GM23338 (cell line): ENCODE measurements around the gene GRK3. TPM values are rescaled to one million over a fixed set of nuclear protein-coding genes. Genes with fewer than 3 reads are reported as not detected.

Experiments used
- ATAC-seq: fragments of 200-7000 bp; cut with Tn5 transposase; 3 replicates; pipeline ENCODE4 v1.9.1; 2020
- DNase-seq: peaks from one replicate; pipeline ENCODE4 v3.0.0-alpha.2; 2015; ENCODE audit warnings: low spot score
- H2AFZ ChIP-seq: fragments of 200-600 bp; sonication (generic); 2 replicates; pipeline ENCODE4 v1.8.0; 2016; ENCODE audit warnings: antibody characterized with exemption, mild to moderate bottlenecking, moderate library complexity
- H3F3A ChIP-seq: fragments of 200-600 bp; sonication (generic); replicated peaks from 2 replicates; pipeline ENCODE4 v1.8.0; 2017; ENCODE audit warnings: antibody characterized with exemption, mixed run types, low read depth
- H3K27ac ChIP-seq: fragments of 200-600 bp; sonication (generic); 2 replicates; pipeline ENCODE4 v1.6.1; 2016; ENCODE audit warnings: low read depth
- H3K27me3 ChIP-seq: fragments of 200-600 bp; sonication (generic); 2 replicates; pipeline ENCODE4 v1.8.0; 2016; ENCODE audit warnings: mild to moderate bottlenecking, mixed run types, moderate library complexity; ENCODE audit not compliant: insufficient read depth
- H3K36me3 ChIP-seq: fragments of 200-600 bp; sonication (generic); 2 replicates; pipeline ENCODE4 v1.8.0; 2016; ENCODE audit warnings: mild to moderate bottlenecking; ENCODE audit not compliant: insufficient read depth
- H3K4me1 ChIP-seq: fragments of 200-600 bp; sonication (generic); 2 replicates; pipeline ENCODE4 v1.8.0; 2016; ENCODE audit warnings: mild to moderate bottlenecking, moderate library complexity; ENCODE audit not compliant: insufficient read depth
- H3K4me2 ChIP-seq: fragments of 200-600 bp; sonication (generic); 2 replicates; pipeline ENCODE4 v1.7.1; 2017; ENCODE audit warnings: mixed run types
- H3K4me3 ChIP-seq: fragments of 200-600 bp; sonication (generic); 2 replicates; pipeline ENCODE4 v1.6.1; 2016; ENCODE audit warnings: mixed run types
- H3K79me2 ChIP-seq: fragments of 200-600 bp; sonication (generic); replicated peaks from 2 replicates; pipeline ENCODE4 v1.8.0; 2017; ENCODE audit warnings: mild to moderate bottlenecking; ENCODE audit not compliant: insufficient read depth
- H3K9me2 ChIP-seq: fragments of 200-600 bp; sonication (generic); 2 replicates; pipeline ENCODE4 v1.8.0; 2017; ENCODE audit not compliant: insufficient read depth
- H4K20me1 ChIP-seq: fragments of 200-600 bp; sonication (generic); replicated peaks from 2 replicates; pipeline ENCODE4 v1.8.0; 2017; ENCODE audit warnings: mild to moderate bottlenecking; ENCODE audit not compliant: insufficient read depth
- H3K27ac Mint-ChIP-seq: 2 replicates; pipeline ENCODE4 v1.8.0; 2020; ENCODE audit warnings: inconsistent platforms, mild to moderate bottlenecking, moderate library complexity, mixed read lengths
- H3K27me3 Mint-ChIP-seq: 3 replicates; pipeline ENCODE4 v1.8.0; 2022; ENCODE audit warnings: low read depth, mild to moderate bottlenecking, moderate library complexity, mixed read lengths, inconsistent platforms; ENCODE audit not compliant: insufficient read depth, poor library complexity
- H3K36me3 Mint-ChIP-seq: 3 replicates; pipeline ENCODE4 v1.8.0; 2021; ENCODE audit warnings: low read depth, mild to moderate bottlenecking, inconsistent platforms, moderate library complexity, mixed read lengths
- H3K4me1 Mint-ChIP-seq: 3 replicates; pipeline ENCODE4 v1.8.0; 2020; ENCODE audit warnings: mild to moderate bottlenecking, inconsistent platforms, mixed read lengths
- H3K4me3 Mint-ChIP-seq: 3 replicates; pipeline ENCODE4 v1.8.0; 2021; ENCODE audit warnings: moderate library complexity, mild to moderate bottlenecking, inconsistent platforms, mixed read lengths
- H3K9me3 Mint-ChIP-seq: 3 replicates; pipeline ENCODE4 v1.8.0; 2020; ENCODE audit warnings: moderate library complexity, mild to moderate bottlenecking, inconsistent platforms, mixed read lengths
- CREB1 ChIP-seq: fragments of 250-450 bp; sonication (Bioruptor Pico); IDR thresholded peaks from 2 replicates; pipeline ENCODE4 v1.5.0; 2020; ENCODE audit warnings: low read depth, mild to moderate bottlenecking, moderate library complexity
- EZH2 ChIP-seq: fragments of 200-600 bp; sonication (generic); IDR thresholded peaks from one replicate; pipeline ENCODE4 v1.8.0; 2017; ENCODE audit warnings: antibody characterized with exemption, mild to moderate bottlenecking, low read depth; ENCODE audit not compliant: unreplicated experiment
- JUNB ChIP-seq: IDR thresholded peaks from one replicate; pipeline ENCODE4 v1.6.1; 2016; ENCODE audit warnings: antibody characterized with exemption; ENCODE audit not compliant: unreplicated experiment
- NANOG ChIP-seq: IDR thresholded peaks from 2 replicates; pipeline ENCODE4 v1.6.1; 2016; ENCODE audit warnings: antibody characterized with exemption, borderline replicate concordance
- STAT1 ChIP-seq: IDR thresholded peaks from one replicate; pipeline ENCODE4 v1.6.1; 2016; ENCODE audit warnings: antibody characterized with exemption; ENCODE audit not compliant: unreplicated experiment
- ZNF331 ChIP-seq: fragments of 250-450 bp; sonication (Bioruptor Pico); IDR thresholded peaks from 2 replicates; pipeline ENCODE4 v1.5.0; 2020; ENCODE audit warnings: low read depth, mild to moderate bottlenecking, moderate library complexity
- polyA plus RNA-seq: library from polyadenylated mRNA; unstranded; fragments of >200 nt; fragmentation: Nextera tagmentation; extraction: Ambion mirVana; gene quantifications from 2 replicates; pipeline ENCODE4 v1.2.1, GENCODE V29; 2016
- total RNA-seq: library from RNA; depleted of rRNA; stranded (reverse); fragments of >200 nt; shearing (Covaris generic); gene quantifications from 2 replicates; pipeline ENCODE4 v1.2.3, GENCODE V29; 2014
- TF ChIP-seq, protein P1 (sequence below), 2 experiments: fragments of 200-600 bp in 1 of 2; sonication (generic) in 1 of 2; conservative IDR thresholded peaks; 2 replicates each; pipeline versions ENCODE4 v1.5.1 to v1.6.1; 2016 to 2017; ENCODE audit warnings: antibody characterized with exemption in 2 of 2, low read depth in 2 of 2, mild to moderate bottlenecking in 2 of 2, moderate library complexity in 1 of 2
- TF ChIP-seq, protein P2 (sequence below): IDR thresholded peaks from one replicate; pipeline ENCODE4 v1.6.1; 2018; ENCODE audit warnings: antibody characterized with exemption; ENCODE audit not compliant: unreplicated experiment
- TF ChIP-seq, protein P3 (sequence below): IDR thresholded peaks from 2 replicates; pipeline ENCODE4 v1.6.1; 2016; ENCODE audit warnings: antibody characterized with exemption
- TF ChIP-seq, protein P4 (sequence below): fragments of 250-450 bp; sonication (Bioruptor Pico); IDR thresholded peaks from 2 replicates; pipeline ENCODE4 v1.5.0; 2020; ENCODE audit warnings: mild to moderate bottlenecking, moderate library complexity

Gene GRK3
- total and polyA plus RNA-seq, 2 experiments from 2014 or later = 6.0 to 25.3 TPM

DNA sequence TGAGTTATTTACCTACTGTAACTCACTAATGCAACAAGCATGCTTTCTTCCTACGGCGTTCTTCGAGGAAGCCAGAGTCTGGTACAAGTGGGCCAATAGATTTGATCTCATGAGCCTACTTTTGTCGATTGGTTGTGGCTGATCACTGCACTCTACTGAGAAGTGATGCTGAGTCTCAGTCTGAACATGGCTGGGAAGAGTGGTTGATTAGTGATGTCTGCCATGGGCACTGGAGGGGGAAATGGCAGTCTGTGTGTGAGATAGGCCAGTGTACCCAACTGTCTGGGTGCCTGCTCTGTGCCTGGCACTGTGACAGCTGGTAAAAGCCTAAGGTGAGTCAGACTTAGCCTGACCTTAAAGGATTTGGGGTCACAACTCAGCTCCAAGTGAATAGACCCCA lies 205.9 kb downstream of the GRK3 start (continued):
- TF ChIP-seq, protein P1, sequence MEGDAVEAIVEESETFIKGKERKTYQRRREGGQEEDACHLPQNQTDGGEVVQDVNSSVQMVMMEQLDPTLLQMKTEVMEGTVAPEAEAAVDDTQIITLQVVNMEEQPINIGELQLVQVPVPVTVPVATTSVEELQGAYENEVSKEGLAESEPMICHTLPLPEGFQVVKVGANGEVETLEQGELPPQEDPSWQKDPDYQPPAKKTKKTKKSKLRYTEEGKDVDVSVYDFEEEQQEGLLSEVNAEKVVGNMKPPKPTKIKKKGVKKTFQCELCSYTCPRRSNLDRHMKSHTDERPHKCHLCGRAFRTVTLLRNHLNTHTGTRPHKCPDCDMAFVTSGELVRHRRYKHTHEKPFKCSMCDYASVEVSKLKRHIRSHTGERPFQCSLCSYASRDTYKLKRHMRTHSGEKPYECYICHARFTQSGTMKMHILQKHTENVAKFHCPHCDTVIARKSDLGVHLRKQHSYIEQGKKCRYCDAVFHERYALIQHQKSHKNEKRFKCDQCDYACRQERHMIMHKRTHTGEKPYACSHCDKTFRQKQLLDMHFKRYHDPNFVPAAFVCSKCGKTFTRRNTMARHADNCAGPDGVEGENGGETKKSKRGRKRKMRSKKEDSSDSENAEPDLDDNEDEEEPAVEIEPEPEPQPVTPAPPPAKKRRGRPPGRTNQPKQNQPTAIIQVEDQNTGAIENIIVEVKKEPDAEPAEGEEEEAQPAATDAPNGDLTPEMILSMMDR (conservative IDR thresholded peaks at IDR 0.05; ENCODE audit: low read depth in 2 of 2) = no peak
- TF ChIP-seq EZH2 = no peak
- no peak for TF ChIP-seq JUNB

DNA sequence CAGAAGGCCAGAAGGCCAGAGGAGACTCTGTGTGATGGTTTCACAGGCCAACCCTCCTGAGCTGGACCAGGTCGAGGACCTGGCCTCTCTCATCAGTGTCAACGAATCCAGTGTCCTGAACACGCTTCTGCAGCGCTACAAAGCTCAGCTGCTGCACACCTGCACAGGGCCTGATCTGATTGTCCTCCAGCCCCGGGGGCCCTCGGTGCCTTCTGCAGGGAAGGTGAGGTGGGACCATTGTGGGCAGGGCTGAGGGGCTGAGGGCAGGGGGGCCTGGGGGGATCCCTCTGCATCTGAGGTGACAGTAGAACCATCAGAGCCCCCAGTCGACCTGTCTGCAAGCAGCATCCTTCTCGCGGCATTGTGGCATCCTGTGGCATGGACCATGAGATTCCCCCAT lies 207.8 kb downstream of the GRK3 start:
- H3K36me3 ChIP-seq = no peaks in the 10 kb centered on the region
- no peak overlapping the region for H3K4me3 Mint-ChIP-seq
- peaks cover 12% of the 10 kb centered on the region for H3K27me3 Mint-ChIP-seq
- H3K9me3 Mint-ChIP-seq = no peaks in the 10 kb centered on the region
- no peaks in the 10 kb centered on the region for H3K79me2 ChIP-seq
- no peak for DNase-seq
- H3K9me2 ChIP-seq = 0 out of 2 replicates have a peak, but pooled peaks cover 3% of the 10 kb centered on the region
- H3K4me1 ChIP-seq = no peaks in the 10 kb centered on the region
- no peaks in the 10 kb centered on the region for H4K20me1 ChIP-seq
- no peaks in the 10 kb centered on the region for H3K36me3 Mint-ChIP-seq
- H3K27ac Mint-ChIP-seq = no peak overlapping the region
- peaks cover 5% of the 10 kb centered on the region; the same call in 2 of the 3 replicates for H3K4me1 Mint-ChIP-seq
- no peak overlapping the region for H3K4me2 ChIP-seq
- no peaks in the 10 kb centered on the region for H3F3A ChIP-seq
- H2AFZ ChIP-seq = no peak overlapping the region
- ATAC-seq = no peak
- H3K4me3 ChIP-seq = no peak overlapping the region
- TF ChIP-seq, protein P2, sequence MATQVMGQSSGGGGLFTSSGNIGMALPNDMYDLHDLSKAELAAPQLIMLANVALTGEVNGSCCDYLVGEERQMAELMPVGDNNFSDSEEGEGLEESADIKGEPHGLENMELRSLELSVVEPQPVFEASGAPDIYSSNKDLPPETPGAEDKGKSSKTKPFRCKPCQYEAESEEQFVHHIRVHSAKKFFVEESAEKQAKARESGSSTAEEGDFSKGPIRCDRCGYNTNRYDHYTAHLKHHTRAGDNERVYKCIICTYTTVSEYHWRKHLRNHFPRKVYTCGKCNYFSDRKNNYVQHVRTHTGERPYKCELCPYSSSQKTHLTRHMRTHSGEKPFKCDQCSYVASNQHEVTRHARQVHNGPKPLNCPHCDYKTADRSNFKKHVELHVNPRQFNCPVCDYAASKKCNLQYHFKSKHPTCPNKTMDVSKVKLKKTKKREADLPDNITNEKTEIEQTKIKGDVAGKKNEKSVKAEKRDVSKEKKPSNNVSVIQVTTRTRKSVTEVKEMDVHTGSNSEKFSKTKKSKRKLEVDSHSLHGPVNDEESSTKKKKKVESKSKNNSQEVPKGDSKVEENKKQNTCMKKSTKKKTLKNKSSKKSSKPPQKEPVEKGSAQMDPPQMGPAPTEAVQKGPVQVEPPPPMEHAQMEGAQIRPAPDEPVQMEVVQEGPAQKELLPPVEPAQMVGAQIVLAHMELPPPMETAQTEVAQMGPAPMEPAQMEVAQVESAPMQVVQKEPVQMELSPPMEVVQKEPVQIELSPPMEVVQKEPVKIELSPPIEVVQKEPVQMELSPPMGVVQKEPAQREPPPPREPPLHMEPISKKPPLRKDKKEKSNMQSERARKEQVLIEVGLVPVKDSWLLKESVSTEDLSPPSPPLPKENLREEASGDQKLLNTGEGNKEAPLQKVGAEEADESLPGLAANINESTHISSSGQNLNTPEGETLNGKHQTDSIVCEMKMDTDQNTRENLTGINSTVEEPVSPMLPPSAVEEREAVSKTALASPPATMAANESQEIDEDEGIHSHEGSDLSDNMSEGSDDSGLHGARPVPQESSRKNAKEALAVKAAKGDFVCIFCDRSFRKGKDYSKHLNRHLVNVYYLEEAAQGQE = no peak
- TF ChIP-seq STAT1 (no peak), EZH2 (no peak), CREB1 (CRISPR knock-in tag) (no peak), JUNB (no peak), ZNF331 (CRISPR knock-in tag) (no peak), NANOG (no peak)
- TF ChIP-seq, protein P3, sequence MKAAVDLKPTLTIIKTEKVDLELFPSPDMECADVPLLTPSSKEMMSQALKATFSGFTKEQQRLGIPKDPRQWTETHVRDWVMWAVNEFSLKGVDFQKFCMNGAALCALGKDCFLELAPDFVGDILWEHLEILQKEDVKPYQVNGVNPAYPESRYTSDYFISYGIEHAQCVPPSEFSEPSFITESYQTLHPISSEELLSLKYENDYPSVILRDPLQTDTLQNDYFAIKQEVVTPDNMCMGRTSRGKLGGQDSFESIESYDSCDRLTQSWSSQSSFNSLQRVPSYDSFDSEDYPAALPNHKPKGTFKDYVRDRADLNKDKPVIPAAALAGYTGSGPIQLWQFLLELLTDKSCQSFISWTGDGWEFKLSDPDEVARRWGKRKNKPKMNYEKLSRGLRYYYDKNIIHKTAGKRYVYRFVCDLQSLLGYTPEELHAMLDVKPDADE = no peak
- TF ChIP-seq, protein P4, sequence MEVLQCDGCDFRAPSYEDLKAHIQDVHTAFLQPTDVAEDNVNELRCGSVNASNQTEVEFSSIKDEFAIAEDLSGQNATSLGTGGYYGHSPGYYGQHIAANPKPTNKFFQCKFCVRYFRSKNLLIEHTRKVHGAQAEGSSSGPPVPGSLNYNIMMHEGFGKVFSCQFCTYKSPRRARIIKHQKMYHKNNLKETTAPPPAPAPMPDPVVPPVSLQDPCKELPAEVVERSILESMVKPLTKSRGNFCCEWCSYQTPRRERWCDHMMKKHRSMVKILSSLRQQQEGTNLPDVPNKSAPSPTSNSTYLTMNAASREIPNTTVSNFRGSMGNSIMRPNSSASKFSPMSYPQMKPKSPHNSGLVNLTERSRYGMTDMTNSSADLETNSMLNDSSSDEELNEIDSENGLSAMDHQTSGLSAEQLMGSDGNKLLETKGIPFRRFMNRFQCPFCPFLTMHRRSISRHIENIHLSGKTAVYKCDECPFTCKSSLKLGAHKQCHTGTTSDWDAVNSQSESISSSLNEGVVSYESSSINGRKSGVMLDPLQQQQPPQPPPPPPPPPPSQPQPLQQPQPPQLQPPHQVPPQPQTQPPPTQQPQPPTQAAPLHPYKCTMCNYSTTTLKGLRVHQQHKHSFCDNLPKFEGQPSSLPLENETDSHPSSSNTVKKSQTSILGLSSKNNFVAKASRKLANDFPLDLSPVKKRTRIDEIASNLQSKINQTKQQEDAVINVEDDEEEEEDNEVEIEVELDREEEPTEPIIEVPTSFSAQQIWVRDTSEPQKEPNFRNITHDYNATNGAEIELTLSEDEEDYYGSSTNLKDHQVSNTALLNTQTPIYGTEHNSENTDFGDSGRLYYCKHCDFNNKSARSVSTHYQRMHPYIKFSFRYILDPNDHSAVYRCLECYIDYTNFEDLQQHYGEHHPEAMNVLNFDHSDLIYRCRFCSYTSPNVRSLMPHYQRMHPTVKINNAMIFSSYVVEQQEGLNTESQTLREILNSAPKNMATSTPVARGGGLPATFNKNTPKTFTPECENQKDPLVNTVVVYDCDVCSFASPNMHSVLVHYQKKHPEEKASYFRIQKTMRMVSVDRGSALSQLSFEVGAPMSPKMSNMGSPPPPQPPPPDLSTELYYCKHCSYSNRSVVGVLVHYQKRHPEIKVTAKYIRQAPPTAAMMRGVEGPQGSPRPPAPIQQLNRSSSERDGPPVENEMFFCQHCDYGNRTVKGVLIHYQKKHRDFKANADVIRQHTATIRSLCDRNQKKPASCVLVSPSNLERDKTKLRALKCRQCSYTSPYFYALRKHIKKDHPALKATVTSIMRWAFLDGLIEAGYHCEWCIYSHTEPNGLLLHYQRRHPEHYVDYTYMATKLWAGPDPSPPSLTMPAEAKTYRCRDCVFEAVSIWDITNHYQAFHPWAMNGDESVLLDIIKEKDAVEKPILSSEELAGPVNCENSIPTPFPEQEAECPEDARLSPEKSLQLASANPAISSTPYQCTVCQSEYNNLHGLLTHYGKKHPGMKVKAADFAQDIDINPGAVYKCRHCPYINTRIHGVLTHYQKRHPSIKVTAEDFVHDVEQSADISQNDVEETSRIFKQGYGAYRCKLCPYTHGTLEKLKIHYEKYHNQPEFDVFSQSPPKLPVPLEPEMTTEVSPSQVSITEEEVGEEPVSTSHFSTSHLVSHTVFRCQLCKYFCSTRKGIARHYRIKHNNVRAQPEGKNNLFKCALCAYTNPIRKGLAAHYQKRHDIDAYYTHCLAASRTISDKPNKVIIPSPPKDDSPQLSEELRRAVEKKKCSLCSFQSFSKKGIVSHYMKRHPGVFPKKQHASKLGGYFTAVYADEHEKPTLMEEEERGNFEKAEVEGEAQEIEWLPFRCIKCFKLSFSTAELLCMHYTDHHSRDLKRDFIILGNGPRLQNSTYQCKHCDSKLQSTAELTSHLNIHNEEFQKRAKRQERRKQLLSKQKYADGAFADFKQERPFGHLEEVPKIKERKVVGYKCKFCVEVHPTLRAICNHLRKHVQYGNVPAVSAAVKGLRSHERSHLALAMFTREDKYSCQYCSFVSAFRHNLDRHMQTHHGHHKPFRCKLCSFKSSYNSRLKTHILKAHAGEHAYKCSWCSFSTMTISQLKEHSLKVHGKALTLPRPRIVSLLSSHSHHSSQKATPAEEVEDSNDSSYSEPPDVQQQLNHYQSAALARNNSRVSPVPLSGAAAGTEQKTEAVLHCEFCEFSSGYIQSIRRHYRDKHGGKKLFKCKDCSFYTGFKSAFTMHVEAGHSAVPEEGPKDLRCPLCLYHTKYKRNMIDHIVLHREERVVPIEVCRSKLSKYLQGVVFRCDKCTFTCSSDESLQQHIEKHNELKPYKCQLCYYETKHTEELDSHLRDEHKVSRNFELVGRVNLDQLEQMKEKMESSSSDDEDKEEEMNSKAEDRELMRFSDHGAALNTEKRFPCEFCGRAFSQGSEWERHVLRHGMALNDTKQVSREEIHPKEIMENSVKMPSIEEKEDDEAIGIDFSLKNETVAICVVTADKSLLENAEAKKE (CRISPR knock-in tag) = no peak
- H3K27me3 ChIP-seq = no peaks in the 10 kb centered on the region
- H3K27ac ChIP-seq = no peak overlapping the region
